Measurements from ENCODE around the gene NCCRP1.

The NCCRP1 gene

GRCh38 chr19:39196320-39196719, 444 bp upstream of the NCCRP1 start:
- in situ Hi-C loops (cut with MboI; ENCODE audit: low pct_unique_long_range_greater_than_20kb, low sequenced_read_pairs, unreplicated experiment), result no loop called here
- no peak for DNase-seq (ENCODE audit: low spot score)

GRCh38 chr19:39197808-39198207, 1.0 kb downstream of the NCCRP1 start:
- DNase-seq (ENCODE audit: low spot score), result peak; percentile 17
- in situ Hi-C loops (cut with MboI; ENCODE audit: low pct_unique_long_range_greater_than_20kb, low sequenced_read_pairs, unreplicated experiment), result no loop called here
- TF ChIP-seq CTCF (IDR thresholded peaks at IDR 0.05; ENCODE audit: extremely low read depth, insufficient read depth, missing control alignments), result no peak

More at GRCh38 chr19:39196320-39196719, 444 bp upstream of the NCCRP1 start:
- TF ChIP-seq CTCF (IDR thresholded peaks at IDR 0.05; ENCODE audit: extremely low read depth, insufficient read depth, missing control alignments), result no peak

GRCh38 chr19:39199025-39199424, 2.3 kb downstream of the NCCRP1 start:
- DNase-seq (ENCODE audit: low spot score), result no peak
- no peak for TF ChIP-seq CTCF (IDR thresholded peaks at IDR 0.05; ENCODE audit: extremely low read depth, insufficient read depth, missing control alignments)
- in situ Hi-C loops (cut with MboI; ENCODE audit: low pct_unique_long_range_greater_than_20kb, low sequenced_read_pairs, unreplicated experiment), result no loop called here

GRCh38 chr19:39200066-39200802, 3.5 kb downstream of the NCCRP1 start:
- in situ Hi-C loops (cut with MboI; ENCODE audit: low pct_unique_long_range_greater_than_20kb, low sequenced_read_pairs, unreplicated experiment), result no loop called here
- DNase-seq (ENCODE audit: low spot score), result no peak
- no peak for TF ChIP-seq CTCF (IDR thresholded peaks at IDR 0.05; ENCODE audit: extremely low read depth, insufficient read depth, missing control alignments)

GRCh38 chr19:39200803-39201115, 4.0 kb downstream of the NCCRP1 start:
- TF ChIP-seq CTCF (IDR thresholded peaks at IDR 0.05; ENCODE audit: extremely low read depth, insufficient read depth, missing control alignments), result no peak
- DNase-seq (ENCODE audit: low spot score), result no peak
- in situ Hi-C loops (cut with MboI; ENCODE audit: low pct_unique_long_range_greater_than_20kb, low sequenced_read_pairs, unreplicated experiment), result no loop called here

GRCh38 chr19:39202998-39203355, 6.2 kb downstream of the NCCRP1 start:
- TF ChIP-seq CTCF (IDR thresholded peaks at IDR 0.05; ENCODE audit: extremely low read depth, insufficient read depth, missing control alignments), result no peak
- DNase-seq (ENCODE audit: low spot score), result no peak
- in situ Hi-C loops (cut with MboI; ENCODE audit: low pct_unique_long_range_greater_than_20kb, low sequenced_read_pairs, unreplicated experiment), result no loop called here

Data from GM13977 (cell line).